ENCODE measurements around the gene TUBA8.

DNA sequence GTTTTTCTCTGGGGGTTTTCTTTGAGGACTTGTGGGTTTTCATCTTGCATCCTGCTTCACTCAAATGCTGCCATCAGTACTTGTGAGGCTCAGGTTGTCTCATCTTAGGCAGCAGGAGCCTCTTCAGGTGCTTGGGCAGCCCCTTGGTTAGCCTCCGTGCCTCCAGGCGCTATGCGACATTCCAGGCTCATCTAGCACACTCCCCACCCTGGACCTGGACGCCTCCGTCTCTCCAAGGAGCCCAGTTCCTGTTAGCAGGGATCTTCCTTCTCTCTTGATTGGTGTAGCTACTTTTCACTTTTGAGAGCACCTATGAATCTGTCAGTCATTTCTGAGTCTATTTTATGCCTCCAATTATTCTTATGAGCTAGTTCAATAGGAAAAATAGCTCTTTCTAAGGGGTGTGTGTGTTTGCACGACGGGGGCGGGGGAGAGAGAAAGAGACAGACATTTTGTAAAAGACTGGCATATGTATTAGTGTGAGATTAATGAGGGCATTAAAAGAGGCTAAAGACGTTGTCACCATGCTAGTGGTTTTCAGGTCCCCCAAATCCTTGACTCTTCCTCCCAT, 7.8 kb downstream of the TUBA8 start:
- TF ChIP-seq CTCF (IDR thresholded peaks at IDR 0.05) (no peak), POLR2AphosphoS5 (IDR thresholded peaks at IDR 0.05; ENCODE audit: low read depth, low read length) (no peak)
